Astrocyte of the cerebellum (primary cell): ENCODE data around the gene NOX4.
A peak's percentile ranks its signal among the peaks of the same experiment; 100 is the strongest.

Source experiments
- DNase-seq: peaks from one replicate; pipeline ENCODE4 v3.0.0-alpha.2; 2011; ENCODE audit warnings: low read depth
- H3K4me3 ChIP-seq: 2 replicates; pipeline ENCODE4 v1.5.1; 2011; ENCODE audit warnings: mild to moderate bottlenecking, low read depth, low read length, moderate library complexity
- in situ Hi-C: cut with HindIII; loops from 2 replicates; pipeline ENCODE4 v1.10.0; 2017; ENCODE audit warnings: low sequenced_read_pairs
- TF ChIP-seq, protein P1 (sequence below): IDR thresholded peaks from 2 replicates; pipeline ENCODE4 v1.5.1; 2012; ENCODE audit warnings: low read length, low read depth, moderate library complexity, mild to moderate bottlenecking; ENCODE audit errors: missing control alignments

The NOX4 gene

DNA sequence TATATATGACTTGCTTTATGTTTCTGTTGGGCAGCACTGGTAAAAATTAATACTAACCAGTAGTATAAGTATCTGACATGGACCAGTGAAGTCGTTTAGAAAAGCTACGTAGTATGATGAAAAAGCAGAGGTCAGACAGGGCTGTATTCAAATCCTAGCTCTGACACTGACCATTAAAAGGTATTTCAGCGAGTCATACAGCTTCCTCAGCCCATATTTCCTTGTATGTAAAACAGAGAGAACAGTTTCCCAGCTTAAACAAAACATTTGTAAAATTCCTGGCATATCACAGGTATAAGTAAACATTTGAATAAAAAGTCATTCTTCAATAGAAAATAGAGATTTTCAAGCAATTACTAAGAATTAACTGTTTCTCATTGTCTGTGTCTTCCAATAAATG lies 4.2 kb downstream of the NOX4 start:
- in situ Hi-C loops, result no loop called here
- peak; percentile 19 for DNase-seq
- TF ChIP-seq, protein P1, sequence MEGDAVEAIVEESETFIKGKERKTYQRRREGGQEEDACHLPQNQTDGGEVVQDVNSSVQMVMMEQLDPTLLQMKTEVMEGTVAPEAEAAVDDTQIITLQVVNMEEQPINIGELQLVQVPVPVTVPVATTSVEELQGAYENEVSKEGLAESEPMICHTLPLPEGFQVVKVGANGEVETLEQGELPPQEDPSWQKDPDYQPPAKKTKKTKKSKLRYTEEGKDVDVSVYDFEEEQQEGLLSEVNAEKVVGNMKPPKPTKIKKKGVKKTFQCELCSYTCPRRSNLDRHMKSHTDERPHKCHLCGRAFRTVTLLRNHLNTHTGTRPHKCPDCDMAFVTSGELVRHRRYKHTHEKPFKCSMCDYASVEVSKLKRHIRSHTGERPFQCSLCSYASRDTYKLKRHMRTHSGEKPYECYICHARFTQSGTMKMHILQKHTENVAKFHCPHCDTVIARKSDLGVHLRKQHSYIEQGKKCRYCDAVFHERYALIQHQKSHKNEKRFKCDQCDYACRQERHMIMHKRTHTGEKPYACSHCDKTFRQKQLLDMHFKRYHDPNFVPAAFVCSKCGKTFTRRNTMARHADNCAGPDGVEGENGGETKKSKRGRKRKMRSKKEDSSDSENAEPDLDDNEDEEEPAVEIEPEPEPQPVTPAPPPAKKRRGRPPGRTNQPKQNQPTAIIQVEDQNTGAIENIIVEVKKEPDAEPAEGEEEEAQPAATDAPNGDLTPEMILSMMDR, result no peak

DNA sequence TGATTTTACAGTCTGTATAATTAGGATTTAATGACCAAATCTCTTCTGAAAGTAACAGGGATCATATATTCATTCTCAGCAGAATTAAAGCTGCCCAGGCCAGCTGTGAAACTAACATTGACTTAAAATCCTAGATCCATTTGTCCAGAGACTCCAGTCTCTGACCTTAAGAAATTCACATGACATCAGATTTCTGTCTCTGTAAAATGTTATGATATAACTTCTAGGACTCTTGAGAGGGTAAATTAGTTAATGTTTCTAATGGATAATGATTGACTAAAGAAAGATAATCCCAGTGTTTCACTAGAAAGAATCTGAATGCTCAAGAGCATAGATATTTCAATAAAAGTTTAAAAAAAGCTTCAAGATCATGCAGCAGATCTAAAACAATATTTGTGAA lies 6.3 kb downstream of the NOX4 start:
- in situ Hi-C loops, result no loop called here
- TF ChIP-seq, protein P1, result no peak
- no peak for DNase-seq
- no peak overlapping the region for H3K4me3 ChIP-seq

More for the DNA sequence above, 4.2 kb downstream of the NOX4 start:
- no peak overlapping the region for H3K4me3 ChIP-seq

DNA sequence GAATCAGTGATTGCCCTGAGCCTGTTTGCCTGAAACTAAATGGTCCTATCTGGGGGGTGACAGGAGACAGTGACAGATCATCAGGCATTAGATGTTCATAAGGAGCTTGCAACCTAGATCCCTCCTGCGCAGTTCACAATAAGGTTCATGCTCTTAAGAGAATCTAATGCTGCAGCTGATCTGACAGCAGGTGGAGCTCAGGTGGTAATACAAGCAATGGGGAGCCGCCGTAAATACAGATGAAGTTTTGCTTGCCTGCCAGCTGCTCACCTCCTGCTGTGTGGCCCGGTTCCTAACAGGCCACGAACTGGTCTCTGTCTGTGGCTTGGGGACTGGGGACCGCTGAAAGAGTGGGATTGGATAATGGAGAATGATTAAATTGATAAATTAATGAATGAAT lies 14.0 kb downstream of the NOX4 start:
- DNase-seq, result no peak
- TF ChIP-seq, protein P1, result no peak
- H3K4me3 ChIP-seq, result no peak overlapping the region
- in situ Hi-C loops, result no loop called here

DNA sequence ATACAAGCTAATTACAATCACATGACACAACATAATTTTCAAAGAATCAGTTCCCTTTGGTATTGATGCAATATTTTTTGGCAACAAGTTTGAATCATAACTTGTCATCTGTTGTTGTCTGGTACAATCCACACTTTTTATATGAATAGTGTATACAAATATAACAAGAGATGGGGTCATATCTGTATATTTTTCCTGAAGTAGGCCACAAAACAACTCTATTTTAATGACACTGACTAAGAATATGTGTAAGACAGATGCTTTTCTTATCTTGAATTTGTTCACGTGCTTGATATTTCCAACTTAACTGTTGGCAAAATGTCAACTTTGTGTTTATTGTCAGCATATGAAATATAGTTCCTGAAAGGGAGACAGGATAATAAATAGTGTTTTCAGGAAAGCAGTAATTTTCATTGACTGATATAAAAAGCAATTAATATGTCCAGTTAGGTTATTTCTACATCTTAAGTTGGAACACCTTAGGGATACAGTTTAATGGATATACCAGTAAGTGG lies 27.9 kb downstream of the NOX4 start:
- no peak for DNase-seq
- no peak overlapping the region for H3K4me3 ChIP-seq
- in situ Hi-C loops, result no loop called here
- TF ChIP-seq, protein P1, result no peak

DNA sequence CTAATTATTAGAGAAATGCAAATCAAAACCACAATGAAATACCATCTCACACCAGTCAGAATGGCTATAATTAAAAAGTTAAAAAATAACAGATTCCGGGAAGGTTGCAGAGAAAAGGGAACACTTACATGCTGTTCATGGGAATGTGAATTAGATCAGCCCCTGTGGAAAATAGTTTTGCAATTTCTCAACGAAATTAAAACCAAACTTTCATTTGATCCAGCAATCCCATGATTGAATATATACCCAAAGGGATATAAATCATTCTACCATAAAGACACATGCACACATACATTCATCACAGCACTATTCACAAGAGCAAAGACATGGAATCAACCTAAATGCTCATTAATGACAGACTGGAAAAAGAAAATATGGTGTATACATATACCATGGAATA lies 32.5 kb downstream of the NOX4 start:
- no peak overlapping the region for H3K4me3 ChIP-seq
- DNase-seq, result no peak
- TF ChIP-seq, protein P1, result no peak
- in situ Hi-C loops, result no loop called here

DNA sequence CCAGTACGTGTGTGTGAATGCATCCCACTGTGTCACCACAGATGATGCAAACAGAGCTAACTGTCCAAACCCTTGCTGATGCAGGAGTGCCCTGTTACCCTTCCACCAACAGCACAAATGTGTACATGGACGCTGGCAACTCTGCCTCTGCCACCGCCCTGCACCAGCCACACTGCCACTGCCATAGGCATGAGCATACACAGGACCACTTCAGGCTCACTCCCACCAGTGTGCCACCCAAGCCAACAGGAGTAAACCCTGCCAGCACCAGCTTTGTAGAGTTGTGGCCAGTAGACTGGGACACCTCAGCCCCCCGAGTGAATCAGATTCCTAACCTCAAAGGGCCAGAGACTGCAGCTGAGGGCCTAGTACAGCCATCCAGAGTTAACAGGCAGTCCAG lies 34.0 kb downstream of the NOX4 start:
- no peak for DNase-seq
- TF ChIP-seq, protein P1, result no peak
- no peak overlapping the region for H3K4me3 ChIP-seq
- in situ Hi-C loops, result no loop called here

DNA sequence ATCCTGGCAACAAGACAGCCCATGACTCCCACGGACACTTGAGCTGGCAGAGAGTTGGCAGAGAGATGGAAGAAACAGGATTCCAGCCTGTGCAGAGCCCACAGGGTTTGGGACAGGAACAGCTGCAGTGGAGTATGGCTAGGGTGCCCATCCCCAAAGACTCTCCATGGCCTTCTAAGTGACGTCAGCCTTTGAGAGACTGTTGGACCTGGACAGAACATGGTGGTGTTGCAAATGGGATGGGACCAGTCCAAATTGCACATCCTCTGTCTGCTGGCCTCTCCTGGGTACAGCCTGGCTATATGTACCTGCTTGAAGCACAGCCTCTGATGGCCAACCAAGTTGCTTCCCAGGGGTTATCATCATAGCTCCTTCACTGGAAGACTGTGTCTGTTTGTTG lies 34.5 kb downstream of the NOX4 start:
- in situ Hi-C loops, result no loop called here
- DNase-seq, result no peak
- TF ChIP-seq, protein P1, result no peak
- no peak overlapping the region for H3K4me3 ChIP-seq
